ENCODE results near the gene PRDM8.
A peak's percentile ranks its signal among the peaks of the same experiment; 100 is the strongest.

Gene PRDM8

DNA sequence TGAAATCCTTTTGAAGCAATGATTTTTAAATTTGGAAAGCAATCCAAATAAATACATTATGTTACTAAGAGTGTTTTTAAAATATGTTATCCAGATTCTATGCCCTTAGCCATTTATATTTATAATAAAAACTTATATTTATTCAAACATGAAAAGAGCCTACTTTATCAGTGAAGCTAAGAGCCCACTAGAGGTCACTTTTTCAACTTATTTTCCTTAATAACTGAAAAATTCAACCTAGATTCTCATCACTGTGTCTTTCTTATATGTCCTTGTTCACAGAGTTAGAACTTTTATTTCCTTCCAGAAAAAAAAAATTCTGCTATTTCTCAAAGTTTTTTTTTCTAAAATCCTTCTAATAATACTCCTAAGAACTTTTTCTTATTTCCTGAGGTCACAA lies 23.9 kb downstream of the PRDM8 start:
- DNase-seq (ENCODE audit: low read depth, low spot score) = peak; percentile 59

DNA sequence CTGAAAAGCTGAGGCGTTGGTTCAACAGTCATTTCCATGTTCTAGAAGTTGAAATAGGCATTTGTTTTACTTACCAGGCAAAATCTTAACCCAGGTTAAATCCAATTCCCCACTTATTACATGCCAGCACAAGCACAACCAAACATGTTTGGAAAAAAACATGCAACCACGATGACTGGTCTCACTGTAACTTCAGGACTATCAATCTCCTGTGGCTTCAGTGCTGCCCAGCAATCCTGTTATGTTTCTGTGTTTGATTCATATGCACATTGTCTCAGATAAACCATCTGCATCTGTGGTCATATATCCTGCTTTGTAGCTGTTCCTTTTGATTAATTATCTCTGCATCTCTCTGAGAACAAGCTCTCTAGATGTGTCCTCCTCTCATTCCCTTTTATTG lies 28.3 kb downstream of the PRDM8 start:
- in situ Hi-C loops (cut with HindIII; ENCODE audit: low sequenced_read_pairs) = no loop called here

More for the DNA sequence above, 23.9 kb downstream of the PRDM8 start:
- peak; percentile 50 for TF ChIP-seq CTCF (IDR thresholded peaks at IDR 0.05; ENCODE audit: low read depth, low read length)
- in situ Hi-C loops (cut with HindIII; ENCODE audit: low sequenced_read_pairs) = no loop called here
- no peak overlapping the region for H3K4me3 ChIP-seq (ENCODE audit: low read depth, low read length)

DNA sequence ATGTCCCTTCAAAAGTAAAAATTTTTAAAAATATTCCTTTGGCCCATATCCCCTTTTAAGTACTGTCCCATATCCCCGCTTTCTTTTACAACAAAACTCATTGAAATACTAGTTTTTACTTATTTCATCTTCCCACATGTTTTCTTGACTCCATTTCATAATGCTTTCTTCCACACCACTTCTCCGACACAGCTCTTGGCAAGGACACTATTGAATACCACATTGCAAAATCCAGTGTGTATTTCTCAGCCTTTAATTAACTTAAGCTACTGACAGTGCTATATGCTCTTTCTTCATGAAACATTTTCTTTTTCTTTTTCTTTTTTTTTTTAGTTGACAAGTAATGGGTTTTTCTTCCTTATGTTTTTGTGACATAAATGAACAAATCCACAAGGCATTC lies 28.8 kb downstream of the PRDM8 start:
- in situ Hi-C loops (cut with HindIII; ENCODE audit: low sequenced_read_pairs) = no loop called here
- TF ChIP-seq CTCF (IDR thresholded peaks at IDR 0.05; ENCODE audit: low read depth, low read length) = no peak
- DNase-seq (ENCODE audit: low read depth, low spot score) = no peak
- no peak overlapping the region for H3K4me3 ChIP-seq (ENCODE audit: low read depth, low read length)

More for the DNA sequence above, 28.3 kb downstream of the PRDM8 start:
- TF ChIP-seq CTCF (IDR thresholded peaks at IDR 0.05; ENCODE audit: low read depth, low read length) = no peak
- H3K4me3 ChIP-seq (ENCODE audit: low read depth, low read length) = no peak overlapping the region
- DNase-seq (ENCODE audit: low read depth, low spot score) = no peak

- in situ Hi-C loops (cut with HindIII; ENCODE audit: low sequenced_read_pairs) = no loop called here
- no peak for TF ChIP-seq CTCF (IDR thresholded peaks at IDR 0.05; ENCODE audit: low read depth, low read length)
Measured at GRCh38 chr4:80228460-80228859, 31.2 kb downstream of the PRDM8 start.

GRCh38 chr4:80229128-80229527 lies 31.8 kb downstream of the PRDM8 start:
- H3K4me3 ChIP-seq (ENCODE audit: low read depth, low read length) = no peak overlapping the region
- in situ Hi-C loops (cut with HindIII; ENCODE audit: low sequenced_read_pairs) = no loop called here
- no peak for DNase-seq (ENCODE audit: low read depth, low spot score)
- TF ChIP-seq CTCF (IDR thresholded peaks at IDR 0.05; ENCODE audit: low read depth, low read length) = no peak

More at GRCh38 chr4:80228460-80228859, 31.2 kb downstream of the PRDM8 start:
- no peak for DNase-seq (ENCODE audit: low read depth, low spot score)
- no peak overlapping the region for H3K4me3 ChIP-seq (ENCODE audit: low read depth, low read length)

GRCh38 chr4:80229590-80229989 lies 32.3 kb downstream of the PRDM8 start:
- DNase-seq (ENCODE audit: low read depth, low spot score) = no peak
- in situ Hi-C loops (cut with HindIII; ENCODE audit: low sequenced_read_pairs) = no loop called here
- no peak overlapping the region for H3K4me3 ChIP-seq (ENCODE audit: low read depth, low read length)
- no peak for TF ChIP-seq CTCF (IDR thresholded peaks at IDR 0.05; ENCODE audit: low read depth, low read length)

GRCh38 chr4:80231180-80231579 lies 33.9 kb downstream of the PRDM8 start:
- DNase-seq (ENCODE audit: low read depth, low spot score) = no peak
- in situ Hi-C loops (cut with HindIII; ENCODE audit: low sequenced_read_pairs) = no loop called here
- no peak overlapping the region for H3K4me3 ChIP-seq (ENCODE audit: low read depth, low read length)
- no peak for TF ChIP-seq CTCF (IDR thresholded peaks at IDR 0.05; ENCODE audit: low read depth, low read length)
